Heart left ventricle (tissue), 13 donors: ENCODE measurements around the gene CDRT4.

Source experiments
- POLR2A ChIP-seq, 2 donors: fragments of 450-650 bp; IDR thresholded peaks; one replicate each; pipeline ENCODE4 v1.6.1; 2017; ENCODE audit warnings: antibody characterized with exemption in 2 of 2, mild to moderate bottlenecking in 2 of 2, moderate library complexity in 2 of 2
- TF ChIP-seq, protein P1 (sequence below), 12 donors: fragments of 200-600 bp; sonication (generic) in 4 of 12; IDR thresholded peaks; one replicate each; pipeline versions ENCODE4 v1.5.0 to v1.8.0; 2018 to 2022; ENCODE audit warnings: antibody characterized with exemption in 12 of 12, mild to moderate bottlenecking in 5 of 12
- donor health status: ischemic (EF 13 %, LVEDD 7.1; RV severe dilation, severe dysfunction).
- donor health status: DM: no; HTN: yes; CAD: no.
- donor health status: DM: no; HTN: no; CAD: no.
- donor health status: ischemic (EF 25% LVEDD 6.9; RV normal size, moderate dysfunction).
- donor health status: ischemic (EF 25% LVEDD 5.7; RV mildly dilated, moderate dysfunction).
- donor health status: ischemic (EF 35%, LVEDD 5.7; RV mildly dilated, moderate dysfunction).
- donor health status: nonischemic (EF 11% LVEDD 7.7; RV severe dilation, severe dysfunction).
- donor health status: DM: yes; HTN: yes; CAD: no.
- donor health status: PGD.
- donor health status: ischemic (EF 29% LVEDD 5.4; RV normal size, mild dysfunction).
- donor health status: nonischemic (EF 23%, LVEDD 6.1; RV moderate dilation, normal function).

DNA sequence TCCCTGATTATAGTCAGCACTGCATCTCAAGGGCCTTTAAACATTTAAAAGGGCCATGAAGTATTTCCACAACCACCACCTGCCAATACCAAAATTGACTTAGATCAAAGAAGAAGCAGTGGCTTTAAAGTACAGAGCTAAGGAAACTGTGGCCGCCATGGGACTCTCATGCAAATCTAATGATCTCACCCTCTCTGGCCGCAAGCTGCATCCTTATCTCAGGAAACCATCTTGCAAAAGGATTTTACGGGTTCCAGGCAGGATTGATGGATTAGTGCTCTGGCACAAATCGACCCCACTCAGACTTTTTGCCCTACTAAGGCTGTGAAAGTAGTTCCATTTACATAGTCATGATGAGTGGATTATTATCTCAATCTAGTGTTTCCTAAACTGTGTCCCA is 22.6 kb downstream of the CDRT4 start:
- TF ChIP-seq, protein P1, sequence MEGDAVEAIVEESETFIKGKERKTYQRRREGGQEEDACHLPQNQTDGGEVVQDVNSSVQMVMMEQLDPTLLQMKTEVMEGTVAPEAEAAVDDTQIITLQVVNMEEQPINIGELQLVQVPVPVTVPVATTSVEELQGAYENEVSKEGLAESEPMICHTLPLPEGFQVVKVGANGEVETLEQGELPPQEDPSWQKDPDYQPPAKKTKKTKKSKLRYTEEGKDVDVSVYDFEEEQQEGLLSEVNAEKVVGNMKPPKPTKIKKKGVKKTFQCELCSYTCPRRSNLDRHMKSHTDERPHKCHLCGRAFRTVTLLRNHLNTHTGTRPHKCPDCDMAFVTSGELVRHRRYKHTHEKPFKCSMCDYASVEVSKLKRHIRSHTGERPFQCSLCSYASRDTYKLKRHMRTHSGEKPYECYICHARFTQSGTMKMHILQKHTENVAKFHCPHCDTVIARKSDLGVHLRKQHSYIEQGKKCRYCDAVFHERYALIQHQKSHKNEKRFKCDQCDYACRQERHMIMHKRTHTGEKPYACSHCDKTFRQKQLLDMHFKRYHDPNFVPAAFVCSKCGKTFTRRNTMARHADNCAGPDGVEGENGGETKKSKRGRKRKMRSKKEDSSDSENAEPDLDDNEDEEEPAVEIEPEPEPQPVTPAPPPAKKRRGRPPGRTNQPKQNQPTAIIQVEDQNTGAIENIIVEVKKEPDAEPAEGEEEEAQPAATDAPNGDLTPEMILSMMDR (IDR thresholded peaks at IDR 0.05) = no peak
- TF ChIP-seq POLR2A (IDR thresholded peaks at IDR 0.05) = no peak
